ENCODE data around the gene NMBR. TPM values are rescaled to one million over a fixed set of nuclear protein-coding genes. Genes with fewer than 3 reads are reported as not detected.
"Not testable (repeated sequence)": the region's sequence is repeated elsewhere in the genome, so short reads cannot be mapped to it uniquely, and the experiment has no call there.

The NMBR gene
- not detected for total RNA-seq

- TF ChIP-seq CTCF (IDR thresholded peaks at IDR 0.05) = peak in 2 of 3 donors; percentile 30 to 37
- DNase-seq (ENCODE audit: low spot score) = peak; percentile 88
- peak; percentile 99 for ATAC-seq (ENCODE audit: low FRiP score)
These were observed at the start of gene NMBR, which contains the start of gene VTA1 for GRCh38 chr6:142146828-142147662. Gene NMBR (minus strand): TSS chr6:142147122. CDS start chr6:142088658, 58,464 bp downstream. Gene VTA1 (plus strand): TSS chr6:142147263. CDS start chr6:142147288, 25 bp downstream.

DNA sequence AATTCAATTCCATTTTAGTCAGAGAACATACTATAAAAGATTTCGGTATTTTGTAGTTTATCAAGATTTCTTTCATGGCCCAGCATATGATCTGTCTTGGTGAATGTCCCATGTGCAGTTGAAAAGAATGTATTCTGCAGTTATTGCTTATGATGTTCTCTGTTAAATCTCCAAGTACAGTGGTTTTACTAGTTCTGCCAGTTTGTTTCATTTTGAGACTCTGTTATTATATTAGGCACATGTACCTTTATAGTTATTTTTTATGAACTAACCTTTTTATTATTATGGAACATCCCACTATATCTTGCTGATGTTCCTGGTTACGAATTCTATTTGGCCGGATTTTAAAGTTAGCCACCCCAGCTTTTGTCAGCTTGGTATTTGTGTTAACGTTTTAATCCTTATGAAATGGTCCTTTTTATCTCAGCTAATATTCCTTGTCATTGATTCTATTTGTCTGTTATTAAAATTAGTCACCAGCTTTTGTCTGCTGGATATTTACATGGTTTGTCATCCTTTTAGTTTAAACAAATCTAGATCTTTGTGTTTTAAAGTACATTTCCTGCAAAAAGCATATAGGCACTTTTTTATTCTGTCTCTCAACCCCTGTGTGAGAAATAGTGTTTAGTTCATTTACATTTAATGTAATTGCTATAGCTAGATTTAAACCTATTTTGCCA is 49.1 kb upstream of the NMBR start:
- no peak for DNase-seq (ENCODE audit: low spot score)
- no peak for ATAC-seq (ENCODE audit: low FRiP score)
- TF ChIP-seq CTCF (IDR thresholded peaks at IDR 0.05) = no peak

GRCh38 chr6:142193621-142194020 is 46.7 kb upstream of the NMBR start:
- DNase-seq (ENCODE audit: low spot score) = no peak
- TF ChIP-seq CTCF (IDR thresholded peaks at IDR 0.05) = no peak
- ATAC-seq (ENCODE audit: low FRiP score) = no peak

GRCh38 chr6:142192343-142192742 is 45.4 kb upstream of the NMBR start:
- no peak for DNase-seq (ENCODE audit: low spot score)
- ATAC-seq (ENCODE audit: low FRiP score) = no peak
- TF ChIP-seq CTCF (IDR thresholded peaks at IDR 0.05) = no peak

GRCh38 chr6:142189057-142189456 is 42.1 kb upstream of the NMBR start:
- ATAC-seq (ENCODE audit: low FRiP score) (no peak), DNase-seq (ENCODE audit: low spot score) (no peak)
- no peak for TF ChIP-seq CTCF (IDR thresholded peaks at IDR 0.05)

GRCh38 chr6:142188341-142188740 is 41.4 kb upstream of the NMBR start:
- not testable (repeated sequence) for ATAC-seq (ENCODE audit: low FRiP score); DNase-seq (ENCODE audit: low spot score)

DNA sequence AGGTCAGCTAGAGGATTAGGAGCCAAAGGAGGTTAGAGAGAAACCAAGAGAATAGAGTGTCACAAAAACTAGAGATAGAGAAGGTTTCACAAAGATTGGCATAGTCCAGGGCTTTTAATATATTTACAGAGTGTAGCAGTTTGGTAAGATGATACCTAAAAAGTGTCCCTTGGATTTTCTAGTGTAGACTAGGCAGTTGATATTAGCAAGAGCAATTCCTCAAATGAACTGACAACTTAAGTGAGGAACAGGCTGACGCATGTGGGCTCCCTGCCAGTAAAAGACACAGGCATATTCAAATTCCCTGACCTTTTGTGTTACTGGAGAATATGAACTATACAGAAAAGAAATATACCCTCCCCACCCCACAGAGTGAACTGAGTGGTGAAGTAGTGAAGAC is 40.3 kb upstream of the NMBR start:
- ATAC-seq (ENCODE audit: low FRiP score) = peak; percentile 48
- TF ChIP-seq CTCF (IDR thresholded peaks at IDR 0.05) = no peak
- DNase-seq (ENCODE audit: low spot score) = no peak
